Cardiac fibroblast (primary cell): ENCODE measurements around the gene CEP63.

ENCODE experiments used
- DNase-seq, 2 donors: peaks; one replicate each; pipeline versions ENCODE4 v3.0.0 to v3.0.0-alpha.2; 2010; ENCODE audit warnings: low read depth in 2 of 2
- H3K4me3 ChIP-seq, 2 donors: replicated peaks in 1 of 2; 1 replicate in 1 of 2; 2 replicates in 1 of 2; pipeline ENCODE4 v1.5.1; 2011; ENCODE audit warnings: low read depth in 2 of 2, low read length in 2 of 2, mild to moderate bottlenecking in 2 of 2, moderate library complexity in 1 of 2
- CTCF ChIP-seq: IDR thresholded peaks from one replicate; pipeline ENCODE4 v1.5.1; 2011; ENCODE audit warnings: low read depth, mild to moderate bottlenecking, low read length, inconsistent platforms

CEP63 gene

GRCh38 chr3:134483195-134483900, 2.5 kb upstream of the CEP63 start:
- DNase-seq: peak; percentile 59 to 92
- TF ChIP-seq CTCF: no peak
- peak overlapping the region in 1 of 2 donors; percentile 9 for H3K4me3 ChIP-seq

- no peak for TF ChIP-seq CTCF
- peak overlapping the region; percentile 72 to 77 for H3K4me3 ChIP-seq
Measured at GRCh38 chr3:134485075-134485717, 661 bp upstream of the CEP63 start.

GRCh38 chr3:134486577-134487041, 752 bp downstream of the CEP63 start:
- TF ChIP-seq CTCF: no peak
- peak; percentile 28 to 60 for DNase-seq
- H3K4me3 ChIP-seq: peak overlapping the region; percentile 72 to 77

More at GRCh38 chr3:134485075-134485717, 661 bp upstream of the CEP63 start:
- peak; percentile 37 to 48 for DNase-seq

GRCh38 chr3:134487406-134487805, 1.5 kb downstream of the CEP63 start:
- H3K4me3 ChIP-seq: peak overlapping the region in 1 of 2 donors; percentile 72
- TF ChIP-seq CTCF: no peak
- no peak for DNase-seq

GRCh38 chr3:134494495-134494894, 8.6 kb downstream of the CEP63 start:
- H3K4me3 ChIP-seq: no peak overlapping the region
- DNase-seq: peak in 1 of 2 donors; percentile 35
- TF ChIP-seq CTCF: no peak

GRCh38 chr3:134495980-134496379, 10.1 kb downstream of the CEP63 start:
- DNase-seq: no peak
- no peak for TF ChIP-seq CTCF
- H3K4me3 ChIP-seq: no peak overlapping the region
